ENCODE measurements around the gene POLRMT.

POLRMT gene

GRCh38 chr19:663682-664117 lies 30.4 kb upstream of the POLRMT start:
- H3K27ac ChIP-seq = peak overlapping the region; percentile 86
- no peak for DNase-seq (ENCODE audit: low read depth, low spot score)

GRCh38 chr19:662962-663681 lies 29.8 kb upstream of the POLRMT start, which contains the start of gene RNF126:
TSS of gene RNF126 (minus strand) at chr19:663214. CDS start at chr19:663121, 93 bp downstream.
- DNase-seq (ENCODE audit: low read depth, low spot score) = no peak
- peak within 1 kb of the TSS; percentile 86 for H3K27ac ChIP-seq

- DNase-seq (ENCODE audit: low read depth, low spot score) = no peak
- peak overlapping the region; percentile 86 for H3K27ac ChIP-seq
Measured at GRCh38 chr19:662207-662961, 29.0 kb upstream of the POLRMT start.

- no peak for DNase-seq (ENCODE audit: low read depth, low spot score)
- H3K27ac ChIP-seq = peak overlapping the region; percentile 86
Measured at GRCh38 chr19:661427-662196, 28.3 kb upstream of the POLRMT start.

DNA sequence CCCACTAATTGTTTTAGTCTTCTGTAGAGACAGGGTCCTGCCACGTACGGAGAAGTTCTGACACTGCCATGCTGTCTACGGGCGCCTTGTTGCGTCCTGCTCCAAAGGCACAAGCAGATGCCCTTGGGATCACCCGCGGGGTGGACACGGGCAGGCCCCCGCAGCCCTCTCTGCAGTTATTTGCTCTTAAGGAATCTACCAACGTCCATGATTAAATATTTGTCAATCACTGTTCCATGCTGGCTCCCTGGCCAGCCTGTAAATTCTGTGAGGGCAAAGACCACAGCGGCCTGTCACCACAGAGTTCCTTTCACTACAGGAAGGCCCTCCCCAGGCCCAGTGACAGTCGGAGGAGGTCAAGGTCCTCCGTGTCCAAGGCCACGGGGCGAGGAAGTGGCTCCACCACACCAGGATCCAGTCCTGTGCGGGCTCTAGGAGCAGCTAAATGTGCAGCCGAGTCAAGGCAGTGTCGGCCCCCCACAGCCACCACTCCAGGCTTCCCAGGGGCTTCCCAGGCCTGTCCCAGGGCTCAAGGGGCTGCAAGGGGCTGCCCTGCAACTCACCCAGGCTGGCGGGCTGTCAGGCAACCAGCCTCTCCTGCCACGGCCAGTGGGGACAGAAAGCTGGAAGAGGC lies 27.6 kb upstream of the POLRMT start:
- DNase-seq (ENCODE audit: low read depth, low spot score) = no peak
- H3K27ac ChIP-seq = peak overlapping the region; percentile 86

- H3K27ac ChIP-seq = peak overlapping the region; percentile 86
- peak; percentile 93 for DNase-seq (ENCODE audit: low read depth, low spot score)
Measured at GRCh38 chr19:658916-659839, 25.8 kb upstream of the POLRMT start.

DNA sequence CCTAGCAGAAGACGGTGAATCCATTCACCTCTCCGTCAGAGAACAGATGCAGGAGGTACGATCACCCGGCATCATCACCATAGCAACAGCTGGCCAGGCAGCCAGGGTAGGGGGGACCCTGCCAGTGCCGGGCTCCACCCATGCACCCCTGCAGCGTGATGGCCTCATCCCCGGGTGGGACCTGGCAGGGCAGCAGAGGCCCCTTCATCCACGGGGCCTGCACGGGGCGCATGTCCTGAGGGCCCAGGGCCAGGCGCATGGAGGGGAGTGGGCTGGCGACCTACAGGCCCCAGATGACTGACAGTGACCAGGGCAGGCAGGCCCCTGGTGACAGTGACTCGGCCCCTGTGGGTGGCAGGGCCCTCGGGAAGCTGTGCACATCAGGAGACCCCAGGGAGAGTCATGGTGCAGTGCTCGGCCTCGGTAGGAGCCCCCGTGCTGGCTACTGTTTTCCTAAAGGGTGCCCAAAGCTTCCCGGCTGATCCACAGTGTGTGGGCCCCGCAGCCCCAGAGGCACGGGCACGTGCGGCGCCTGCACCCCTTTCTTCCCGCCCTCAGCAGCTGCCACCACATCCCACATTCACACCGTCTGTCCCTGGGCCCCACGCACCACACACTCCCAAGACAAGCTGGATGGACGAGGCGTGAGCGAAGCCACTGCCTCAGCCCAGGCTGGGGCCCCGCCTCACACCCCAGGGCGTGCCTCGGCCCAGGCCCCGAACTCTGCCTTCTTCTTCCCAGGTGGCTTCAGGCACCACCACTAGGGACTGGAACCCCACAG lies 24.9 kb upstream of the POLRMT start:
- DNase-seq (ENCODE audit: low read depth, low spot score) = no peak

GRCh38 chr19:657611-658010 lies 24.3 kb upstream of the POLRMT start:
- no peak overlapping the region for H3K27ac ChIP-seq
- no peak for DNase-seq (ENCODE audit: low read depth, low spot score)

More for the DNA sequence above, 24.9 kb upstream of the POLRMT start:
- H3K27ac ChIP-seq = peak overlapping the region; percentile 86

DNA sequence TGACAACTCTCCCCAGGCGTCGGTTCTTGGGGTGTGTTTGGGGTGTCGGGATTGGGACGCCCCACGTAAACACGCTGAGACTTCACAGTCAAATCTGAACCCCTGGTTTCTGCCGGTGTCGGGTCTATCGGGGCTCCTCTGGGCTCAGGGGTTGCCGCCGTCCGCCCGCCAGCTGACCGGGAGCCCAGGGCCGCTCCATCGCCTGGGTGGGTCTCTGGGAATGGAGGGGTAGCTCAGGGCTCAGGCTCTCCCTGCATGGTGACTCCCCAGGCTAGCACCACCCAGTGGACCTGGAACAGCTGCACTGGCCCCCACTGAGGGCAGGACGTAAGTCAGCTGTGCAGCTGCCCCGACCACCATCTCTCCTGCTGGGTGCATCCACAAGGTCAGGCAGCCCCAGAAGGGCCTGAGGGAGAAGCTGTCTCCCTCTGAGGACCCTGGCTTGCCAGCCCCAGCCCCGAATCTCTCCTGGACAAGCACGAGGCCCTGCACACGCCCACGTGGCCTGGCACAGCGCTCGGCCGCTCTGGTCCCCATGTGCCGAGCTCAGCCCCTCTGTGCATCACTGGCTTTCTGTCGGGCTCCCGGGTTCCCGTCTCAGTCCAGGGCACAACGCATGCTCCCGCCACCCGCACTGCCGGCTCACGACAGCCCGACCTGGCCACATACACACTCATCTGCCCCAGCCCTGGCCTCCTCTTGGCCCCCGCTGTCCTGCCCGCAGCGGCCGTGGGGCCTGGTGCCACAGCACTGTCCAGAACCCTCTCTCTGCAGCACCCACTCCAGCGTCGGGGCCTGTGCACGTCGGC lies 23.6 kb upstream of the POLRMT start:
- H3K27ac ChIP-seq = no peak overlapping the region
- DNase-seq (ENCODE audit: low read depth, low spot score) = no peak

GRCh38 chr19:655691-656090 lies 22.4 kb upstream of the POLRMT start:
- no peak for DNase-seq (ENCODE audit: low read depth, low spot score)
- no peak overlapping the region for H3K27ac ChIP-seq

DNA sequence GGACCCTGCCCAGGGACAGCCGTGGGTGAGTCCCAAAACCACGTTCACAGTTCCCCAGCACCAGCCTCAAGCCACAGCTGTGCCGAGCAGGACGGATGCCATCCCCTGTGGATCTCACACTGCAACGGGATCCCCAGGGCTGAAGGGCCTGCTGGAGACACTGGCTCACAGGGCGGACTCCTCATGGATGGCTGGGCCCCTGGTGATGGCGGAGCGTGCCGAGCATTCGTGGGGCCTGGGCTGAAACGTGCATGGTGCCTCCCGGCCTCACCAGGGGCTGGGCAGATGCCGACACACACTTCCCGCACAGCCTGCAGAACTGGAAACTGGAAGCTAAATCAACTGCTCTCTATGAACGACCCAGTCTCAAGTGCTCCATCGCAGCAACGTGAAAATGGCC lies 20.1 kb upstream of the POLRMT start:
- DNase-seq (ENCODE audit: low read depth, low spot score) = no peak

GRCh38 chr19:652467-653389 lies 19.4 kb upstream of the POLRMT start:
- DNase-seq (ENCODE audit: low read depth, low spot score) = no peak
- no peak overlapping the region for H3K27ac ChIP-seq

More for the DNA sequence above, 20.1 kb upstream of the POLRMT start:
- H3K27ac ChIP-seq = no peak overlapping the region

- no peak overlapping the region for H3K27ac ChIP-seq
Measured at GRCh38 chr19:651991-652390, 18.7 kb upstream of the POLRMT start.

GRCh38 chr19:651114-651818 lies 17.9 kb upstream of the POLRMT start:
- no peak overlapping the region for H3K27ac ChIP-seq
- DNase-seq (ENCODE audit: low read depth, low spot score) = no peak

More at GRCh38 chr19:651991-652390, 18.7 kb upstream of the POLRMT start:
- no peak for DNase-seq (ENCODE audit: low read depth, low spot score)

DNA sequence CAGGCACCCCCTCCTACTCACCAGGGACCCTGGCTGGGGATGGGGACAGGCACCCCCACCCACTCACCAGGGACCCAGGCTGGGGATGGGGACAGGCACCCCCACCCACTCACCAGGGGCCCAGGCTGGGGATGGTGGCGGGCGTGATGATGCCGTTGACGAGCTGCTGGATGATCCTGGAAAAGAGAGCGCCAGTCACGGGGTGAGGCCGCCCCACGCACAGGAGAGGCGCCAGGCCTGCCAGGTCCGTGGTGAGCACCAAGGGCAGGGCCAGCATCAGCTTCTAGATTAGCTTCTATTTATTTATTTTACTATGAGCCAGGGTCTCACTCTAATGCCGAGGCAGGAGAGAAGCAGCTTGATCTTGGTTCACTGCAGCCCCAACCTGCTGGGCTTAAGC lies 16.8 kb upstream of the POLRMT start:
- no peak for DNase-seq (ENCODE audit: low read depth, low spot score)
- no peak overlapping the region for H3K27ac ChIP-seq

Data from epithelial cell of prostate (primary cell).